WTC11 (cell line): ENCODE results near the gene MRPL34. TPM values are rescaled to one million over a fixed set of nuclear protein-coding genes. Genes with fewer than 3 reads are reported as not detected.

Experiments
- ATAC-seq: fragments of 200-7000 bp; cut with Tn5 transposase; 2 replicates; pipeline ENCODE4 v1.10.0; 2021; ENCODE audit warnings: mild to moderate bottlenecking, moderate library complexity
- CTCF ChIA-PET: fragments of 300-600 bp; sonication (Branson Sonifier 250); formaldehyde crosslinking; loops from one replicate; lab custom pipeline; 2021; ENCODE audit warnings: antibody characterized with exemption; lab: Charles Lee
- POLR2A ChIA-PET: fragments of 350-600 bp; sonication (Branson Sonifier 250); formaldehyde crosslinking; loops from one replicate; lab custom pipeline; 2021; ENCODE audit warnings: antibody characterized with exemption; lab: Charles Lee
- DNase-seq: peaks from one replicate; pipeline ENCODE4 v3.0.0; 2021; ENCODE audit warnings: low spot score
- H3K27ac Mint-ChIP-seq: 2 replicates; pipeline ENCODE4 v1.8.0; 2021; ENCODE audit warnings: mixed read lengths
- H3K27me3 Mint-ChIP-seq: 2 replicates; pipeline ENCODE4 v1.8.0; 2021; ENCODE audit warnings: low read depth, mild to moderate bottlenecking, moderate library complexity, mixed read lengths
- H3K36me3 Mint-ChIP-seq: 2 replicates; pipeline ENCODE4 v1.8.0; 2021; ENCODE audit warnings: mixed read lengths
- H3K4me1 Mint-ChIP-seq: 2 replicates; pipeline ENCODE4 v1.8.0; 2022; ENCODE audit warnings: mixed read lengths
- H3K4me3 Mint-ChIP-seq: 2 replicates; pipeline ENCODE4 v1.8.0; 2021; ENCODE audit warnings: mild to moderate bottlenecking, moderate library complexity, mixed read lengths
- H3K9me3 Mint-ChIP-seq: 2 replicates; pipeline ENCODE4 v1.8.0; 2021; ENCODE audit warnings: mixed read lengths
- ATF1 ChIP-seq: sonication (generic); formaldehyde crosslinking; IDR thresholded peaks from 2 replicates; pipeline ENCODE4 v1.8.1; 2023; ENCODE audit warnings: mild to moderate bottlenecking, moderate library complexity, missing genetic modification reagents
- ATF6 ChIP-seq: sonication (generic); formaldehyde crosslinking; IDR thresholded peaks from 2 replicates; pipeline ENCODE4 v1.8.1; 2023; ENCODE audit warnings: mild to moderate bottlenecking, missing genetic modification reagents
- E2F4 ChIP-seq: sonication (generic); formaldehyde crosslinking; IDR thresholded peaks from 2 replicates; pipeline ENCODE4 v1.8.1; 2022; ENCODE audit warnings: low read depth, mild to moderate bottlenecking, moderate library complexity, missing genetic modification reagents, borderline replicate concordance
- FOXK1 ChIP-seq: sonication (generic); formaldehyde crosslinking; IDR thresholded peaks from 2 replicates; pipeline ENCODE4 v1.8.0; 2022; ENCODE audit warnings: mild to moderate bottlenecking, moderate library complexity, missing genetic modification reagents
- HMGA2 ChIP-seq: fragments of 250-450 bp; sonication (Bioruptor Pico); IDR thresholded peaks from 2 replicates; pipeline ENCODE4 v1.4.0; 2021; ENCODE audit warnings: mild to moderate bottlenecking, moderate library complexity
- JAZF1 ChIP-seq: fragments of 250-450 bp; sonication (Bioruptor Pico); IDR thresholded peaks from 2 replicates; pipeline ENCODE4 v1.9.0; 2021; ENCODE audit warnings: moderate library complexity, mild to moderate bottlenecking, inconsistent platforms
- KAT7 ChIP-seq: sonication (generic); formaldehyde crosslinking; IDR thresholded peaks from 2 replicates; pipeline ENCODE4 v1.8.1; 2023; ENCODE audit warnings: missing genetic modification reagents, mild to moderate bottlenecking, borderline replicate concordance
- MAX ChIP-seq: sonication (generic); formaldehyde crosslinking; IDR thresholded peaks from 2 replicates; pipeline ENCODE4 v1.8.0; 2022; ENCODE audit warnings: mild to moderate bottlenecking, missing genetic modification reagents
- MYBL2 ChIP-seq: sonication (generic); formaldehyde crosslinking; IDR thresholded peaks from 2 replicates; pipeline ENCODE4 v1.8.1; 2023; ENCODE audit warnings: mild to moderate bottlenecking, moderate library complexity, missing genetic modification reagents
- NFE2L1 ChIP-seq: sonication (generic); formaldehyde crosslinking; IDR thresholded peaks from 2 replicates; pipeline ENCODE4 v1.8.1; 2023; ENCODE audit warnings: missing genetic modification reagents
- NFYB ChIP-seq: sonication (generic); formaldehyde crosslinking; conservative IDR thresholded peaks from 2 replicates; pipeline ENCODE4 v1.8.0; 2022; ENCODE audit warnings: low read depth, missing genetic modification reagents
- SOX15 ChIP-seq: fragments of 250-450 bp; sonication (Bioruptor Pico); IDR thresholded peaks from 2 replicates; pipeline ENCODE4 v1.9.0; 2021; ENCODE audit warnings: mild to moderate bottlenecking
- TCF7 ChIP-seq: sonication (generic); formaldehyde crosslinking; IDR thresholded peaks from 2 replicates; pipeline ENCODE4 v1.8.0; 2022; ENCODE audit warnings: mild to moderate bottlenecking, low read depth, missing genetic modification reagents, moderate library complexity
- TEAD1 ChIP-seq: sonication (generic); formaldehyde crosslinking; IDR thresholded peaks from 2 replicates; pipeline ENCODE4 v1.8.0; 2022; ENCODE audit warnings: mild to moderate bottlenecking, missing genetic modification reagents
- ZNF396 ChIP-seq: fragments of 250-450 bp; sonication (Bioruptor Pico); IDR thresholded peaks from 2 replicates; pipeline ENCODE4 v1.8.0; 2021; ENCODE audit warnings: mild to moderate bottlenecking, moderate library complexity, borderline replicate concordance
- total RNA-seq: library from RNA; stranded (reverse); gene quantifications from 3 replicates; pipeline ENCODE4 v1.2.3, GENCODE V29; 2021
- TF ChIP-seq, protein P1 (sequence below): sonication (generic); formaldehyde crosslinking; IDR thresholded peaks from 2 replicates; pipeline ENCODE4 v1.8.1; 2023; ENCODE audit warnings: mild to moderate bottlenecking, moderate library complexity, missing genetic modification reagents
- TF ChIP-seq, protein P2 (sequence below): fragments of 250-450 bp; sonication (Bioruptor Pico); IDR thresholded peaks from 2 replicates; pipeline ENCODE4 v1.9.0; 2021; ENCODE audit warnings: mild to moderate bottlenecking
- TF ChIP-seq, protein P3 (sequence below): fragments of 200-600 bp; IDR thresholded peaks from 2 replicates; pipeline ENCODE4 v1.8.0; 2022; ENCODE audit warnings: antibody characterized with exemption
- TF ChIP-seq, protein P4 (sequence below): sonication (generic); formaldehyde crosslinking; conservative IDR thresholded peaks from 2 replicates; pipeline ENCODE4 v1.8.1; 2023; ENCODE audit warnings: mild to moderate bottlenecking, low read depth, missing genetic modification reagents, moderate library complexity
- TF ChIP-seq, protein P5 (sequence below): sonication (generic); formaldehyde crosslinking; IDR thresholded peaks from 2 replicates; pipeline ENCODE4 v1.8.0; 2022; ENCODE audit warnings: mild to moderate bottlenecking, missing genetic modification reagents

The MRPL34 gene
- total RNA-seq, 1 experiment from 2014 or later = 130 TPM

DNA sequence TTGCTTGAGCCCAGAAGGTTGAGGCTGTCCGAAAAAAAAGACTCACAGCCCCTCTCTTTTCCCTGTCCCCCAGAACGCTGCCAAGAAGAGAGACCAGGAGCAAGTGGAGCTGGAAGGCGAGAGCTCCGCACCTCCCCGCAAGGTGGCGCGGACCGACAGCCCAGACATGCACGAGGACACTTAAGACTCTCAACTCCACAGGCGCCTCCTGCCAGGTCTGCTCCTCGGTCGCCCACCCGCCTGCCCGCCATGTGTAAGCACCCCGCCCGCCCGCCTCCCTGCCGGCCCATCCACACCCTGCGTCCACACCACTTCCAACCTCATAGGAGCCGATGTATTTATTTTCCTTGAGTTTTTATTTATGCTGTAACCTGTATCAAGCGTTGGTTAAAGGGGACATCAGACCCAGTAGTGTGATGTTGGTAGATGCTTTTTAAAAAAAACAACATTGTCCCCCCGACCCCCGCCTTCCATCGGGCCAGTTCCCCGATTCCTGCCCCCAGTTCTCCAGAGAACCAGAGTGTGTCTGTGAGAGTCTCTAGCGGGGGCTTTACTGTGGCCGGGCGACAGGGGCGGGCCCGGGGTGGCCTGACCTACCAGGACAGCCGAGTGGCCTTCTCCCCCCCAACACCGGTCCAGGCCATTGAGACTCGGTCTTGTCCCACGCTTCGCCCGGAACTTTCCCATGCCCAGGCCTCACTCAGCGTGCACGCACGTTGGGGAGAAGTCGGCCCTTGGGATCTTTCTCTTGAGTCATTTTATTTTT lies 14.0 kb downstream of the MRPL34 start (continued):
- TF ChIP-seq, protein P1, sequence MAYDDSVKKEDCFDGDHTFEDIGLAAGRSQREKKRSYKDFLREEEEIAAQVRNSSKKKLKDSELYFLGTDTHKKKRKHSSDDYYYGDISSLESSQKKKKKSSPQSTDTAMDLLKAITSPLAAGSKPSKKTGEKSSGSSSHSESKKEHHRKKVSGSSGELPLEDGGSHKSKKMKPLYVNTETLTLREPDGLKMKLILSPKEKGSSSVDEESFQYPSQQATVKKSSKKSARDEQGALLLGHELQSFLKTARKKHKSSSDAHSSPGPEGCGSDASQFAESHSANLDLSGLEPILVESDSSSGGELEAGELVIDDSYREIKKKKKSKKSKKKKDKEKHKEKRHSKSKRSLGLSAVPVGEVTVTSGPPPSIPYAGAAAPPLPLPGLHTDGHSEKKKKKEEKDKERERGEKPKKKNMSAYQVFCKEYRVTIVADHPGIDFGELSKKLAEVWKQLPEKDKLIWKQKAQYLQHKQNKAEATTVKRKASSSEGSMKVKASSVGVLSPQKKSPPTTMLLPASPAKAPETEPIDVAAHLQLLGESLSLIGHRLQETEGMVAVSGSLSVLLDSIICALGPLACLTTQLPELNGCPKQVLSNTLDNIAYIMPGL = no peak
- no peak for TF ChIP-seq E2F4
- no peak for TF ChIP-seq SOX15
- no peak for TF ChIP-seq KAT7 (CRISPR knock-in tag)
- TF ChIP-seq, protein P2, sequence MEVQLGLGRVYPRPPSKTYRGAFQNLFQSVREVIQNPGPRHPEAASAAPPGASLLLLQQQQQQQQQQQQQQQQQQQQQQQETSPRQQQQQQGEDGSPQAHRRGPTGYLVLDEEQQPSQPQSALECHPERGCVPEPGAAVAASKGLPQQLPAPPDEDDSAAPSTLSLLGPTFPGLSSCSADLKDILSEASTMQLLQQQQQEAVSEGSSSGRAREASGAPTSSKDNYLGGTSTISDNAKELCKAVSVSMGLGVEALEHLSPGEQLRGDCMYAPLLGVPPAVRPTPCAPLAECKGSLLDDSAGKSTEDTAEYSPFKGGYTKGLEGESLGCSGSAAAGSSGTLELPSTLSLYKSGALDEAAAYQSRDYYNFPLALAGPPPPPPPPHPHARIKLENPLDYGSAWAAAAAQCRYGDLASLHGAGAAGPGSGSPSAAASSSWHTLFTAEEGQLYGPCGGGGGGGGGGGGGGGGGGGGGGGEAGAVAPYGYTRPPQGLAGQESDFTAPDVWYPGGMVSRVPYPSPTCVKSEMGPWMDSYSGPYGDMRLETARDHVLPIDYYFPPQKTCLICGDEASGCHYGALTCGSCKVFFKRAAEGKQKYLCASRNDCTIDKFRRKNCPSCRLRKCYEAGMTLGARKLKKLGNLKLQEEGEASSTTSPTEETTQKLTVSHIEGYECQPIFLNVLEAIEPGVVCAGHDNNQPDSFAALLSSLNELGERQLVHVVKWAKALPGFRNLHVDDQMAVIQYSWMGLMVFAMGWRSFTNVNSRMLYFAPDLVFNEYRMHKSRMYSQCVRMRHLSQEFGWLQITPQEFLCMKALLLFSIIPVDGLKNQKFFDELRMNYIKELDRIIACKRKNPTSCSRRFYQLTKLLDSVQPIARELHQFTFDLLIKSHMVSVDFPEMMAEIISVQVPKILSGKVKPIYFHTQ = no peak
- no peak for TF ChIP-seq ATF6 (CRISPR knock-in tag)
- no peak for TF ChIP-seq TCF7 (CRISPR knock-in tag)
- TF ChIP-seq ZNF396 (CRISPR knock-in tag) = no peak
- no peak for TF ChIP-seq NFYB (CRISPR knock-in tag)
- no peak for TF ChIP-seq FOXK1 (CRISPR knock-in tag)
- no peak for TF ChIP-seq MAX (CRISPR knock-in tag)
- TF ChIP-seq MYBL2 (CRISPR knock-in tag) = no peak
- TF ChIP-seq ATF1 (CRISPR knock-in tag) = no peak

DNA sequence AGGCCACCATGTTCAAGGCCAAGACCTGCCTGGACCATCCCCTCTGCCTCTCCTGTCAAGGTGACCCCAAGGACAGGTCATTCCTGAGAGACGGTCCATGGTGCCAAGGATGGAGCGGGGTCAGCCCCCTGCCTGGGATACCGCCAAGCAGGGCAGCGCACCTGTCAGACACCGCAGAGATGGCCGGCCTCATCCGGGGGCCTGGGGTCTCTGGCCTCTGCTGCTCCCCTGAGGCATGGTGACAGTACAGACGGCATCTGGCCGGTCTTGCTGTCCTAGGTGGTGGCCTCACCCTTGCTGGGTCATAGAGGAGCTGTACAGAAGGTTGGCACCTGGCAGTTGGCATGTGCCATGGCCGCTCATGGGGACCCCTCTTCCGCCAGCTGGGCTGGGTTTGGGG lies 14.8 kb downstream of the MRPL34 start:
- Mint-ChIP-seq H3K4me3 (no peak overlapping the region), H3K4me1 (peaks cover 6% of the 10 kb centered on the region; the same call in 1 of the 2 replicates), H3K27ac (no peak overlapping the region), H3K36me3 (peaks cover 30% of the 10 kb centered on the region), H3K9me3 (no peaks in the 10 kb centered on the region), H3K27me3 (no peaks in the 10 kb centered on the region)
- no peak for DNase-seq
- ChIA-PET POLR2A (interaction anchor here (1.7 kb wide), 1 partner anchor 11 kb away, joined by 8 read pairs; the partner anchor contains the start of gene DDA1), CTCF (no interaction called here)
- ATAC-seq = no peak
- TF ChIP-seq HMGA2 (CRISPR knock-in tag) (no peak), JAZF1 (CRISPR knock-in tag) (no peak), NFE2L1 (no peak), TEAD1 (CRISPR knock-in tag) (no peak)
- TF ChIP-seq, protein P1 = no peak
- TF ChIP-seq, protein P3, sequence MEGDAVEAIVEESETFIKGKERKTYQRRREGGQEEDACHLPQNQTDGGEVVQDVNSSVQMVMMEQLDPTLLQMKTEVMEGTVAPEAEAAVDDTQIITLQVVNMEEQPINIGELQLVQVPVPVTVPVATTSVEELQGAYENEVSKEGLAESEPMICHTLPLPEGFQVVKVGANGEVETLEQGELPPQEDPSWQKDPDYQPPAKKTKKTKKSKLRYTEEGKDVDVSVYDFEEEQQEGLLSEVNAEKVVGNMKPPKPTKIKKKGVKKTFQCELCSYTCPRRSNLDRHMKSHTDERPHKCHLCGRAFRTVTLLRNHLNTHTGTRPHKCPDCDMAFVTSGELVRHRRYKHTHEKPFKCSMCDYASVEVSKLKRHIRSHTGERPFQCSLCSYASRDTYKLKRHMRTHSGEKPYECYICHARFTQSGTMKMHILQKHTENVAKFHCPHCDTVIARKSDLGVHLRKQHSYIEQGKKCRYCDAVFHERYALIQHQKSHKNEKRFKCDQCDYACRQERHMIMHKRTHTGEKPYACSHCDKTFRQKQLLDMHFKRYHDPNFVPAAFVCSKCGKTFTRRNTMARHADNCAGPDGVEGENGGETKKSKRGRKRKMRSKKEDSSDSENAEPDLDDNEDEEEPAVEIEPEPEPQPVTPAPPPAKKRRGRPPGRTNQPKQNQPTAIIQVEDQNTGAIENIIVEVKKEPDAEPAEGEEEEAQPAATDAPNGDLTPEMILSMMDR = no peak
- TF ChIP-seq, protein P4, sequence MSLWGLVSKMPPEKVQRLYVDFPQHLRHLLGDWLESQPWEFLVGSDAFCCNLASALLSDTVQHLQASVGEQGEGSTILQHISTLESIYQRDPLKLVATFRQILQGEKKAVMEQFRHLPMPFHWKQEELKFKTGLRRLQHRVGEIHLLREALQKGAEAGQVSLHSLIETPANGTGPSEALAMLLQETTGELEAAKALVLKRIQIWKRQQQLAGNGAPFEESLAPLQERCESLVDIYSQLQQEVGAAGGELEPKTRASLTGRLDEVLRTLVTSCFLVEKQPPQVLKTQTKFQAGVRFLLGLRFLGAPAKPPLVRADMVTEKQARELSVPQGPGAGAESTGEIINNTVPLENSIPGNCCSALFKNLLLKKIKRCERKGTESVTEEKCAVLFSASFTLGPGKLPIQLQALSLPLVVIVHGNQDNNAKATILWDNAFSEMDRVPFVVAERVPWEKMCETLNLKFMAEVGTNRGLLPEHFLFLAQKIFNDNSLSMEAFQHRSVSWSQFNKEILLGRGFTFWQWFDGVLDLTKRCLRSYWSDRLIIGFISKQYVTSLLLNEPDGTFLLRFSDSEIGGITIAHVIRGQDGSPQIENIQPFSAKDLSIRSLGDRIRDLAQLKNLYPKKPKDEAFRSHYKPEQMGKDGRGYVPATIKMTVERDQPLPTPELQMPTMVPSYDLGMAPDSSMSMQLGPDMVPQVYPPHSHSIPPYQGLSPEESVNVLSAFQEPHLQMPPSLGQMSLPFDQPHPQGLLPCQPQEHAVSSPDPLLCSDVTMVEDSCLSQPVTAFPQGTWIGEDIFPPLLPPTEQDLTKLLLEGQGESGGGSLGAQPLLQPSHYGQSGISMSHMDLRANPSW (CRISPR knock-in tag) = no peak
- TF ChIP-seq, protein P5, sequence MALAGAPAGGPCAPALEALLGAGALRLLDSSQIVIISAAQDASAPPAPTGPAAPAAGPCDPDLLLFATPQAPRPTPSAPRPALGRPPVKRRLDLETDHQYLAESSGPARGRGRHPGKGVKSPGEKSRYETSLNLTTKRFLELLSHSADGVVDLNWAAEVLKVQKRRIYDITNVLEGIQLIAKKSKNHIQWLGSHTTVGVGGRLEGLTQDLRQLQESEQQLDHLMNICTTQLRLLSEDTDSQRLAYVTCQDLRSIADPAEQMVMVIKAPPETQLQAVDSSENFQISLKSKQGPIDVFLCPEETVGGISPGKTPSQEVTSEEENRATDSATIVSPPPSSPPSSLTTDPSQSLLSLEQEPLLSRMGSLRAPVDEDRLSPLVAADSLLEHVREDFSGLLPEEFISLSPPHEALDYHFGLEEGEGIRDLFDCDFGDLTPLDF (CRISPR knock-in tag) = no peak
